GM12878 (cell line): ENCODE results near the gene AP5Z1.

Experiments used
- CREB1 ChIP-seq: IDR thresholded peaks from 2 replicates; pipeline ENCODE4 v1.6.1; 2012; ENCODE audit warnings: low read depth, mild to moderate bottlenecking, inconsistent platforms
- FOXK2 ChIP-seq: fragments of 450-650 bp; IDR thresholded peaks from 2 replicates; pipeline ENCODE4 v1.6.1; 2017; ENCODE audit warnings: mild to moderate bottlenecking, moderate library complexity
- NFIC ChIP-seq: IDR thresholded peaks from 2 replicates; pipeline ENCODE4 v1.6.1; 2012; ENCODE audit warnings: low read depth, mild to moderate bottlenecking, inconsistent platforms, low read length, moderate library complexity
- TF ChIP-seq, protein P1 (sequence below): IDR thresholded peaks from 2 replicates; pipeline ENCODE4 v1.6.1; 2011; ENCODE audit warnings: borderline replicate concordance, low read depth, mild to moderate bottlenecking, moderate library complexity, low read length; ENCODE audit not compliant: insufficient read depth, poor library complexity, severe bottlenecking

DNA sequence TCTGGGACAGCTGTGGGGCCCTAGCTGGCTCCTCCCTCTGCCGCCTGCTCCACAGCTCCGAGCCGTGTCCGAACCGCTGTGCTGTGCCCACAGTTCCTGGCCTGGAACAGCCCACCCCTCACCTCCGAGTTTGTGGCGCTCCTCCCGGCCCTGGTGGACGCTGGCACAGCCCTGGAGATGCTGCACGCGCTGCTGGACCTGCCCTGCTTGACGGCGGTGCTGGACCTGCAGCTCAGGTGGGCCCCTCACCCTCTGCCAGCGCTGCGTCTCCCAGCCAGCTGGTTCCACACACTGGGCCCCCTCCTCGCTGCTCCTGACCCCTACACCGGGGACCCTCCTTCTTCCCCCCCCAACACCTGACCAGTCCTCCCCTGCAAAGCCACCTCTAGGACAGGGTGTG lies 12.1 kb downstream of the AP5Z1 start:
- TF ChIP-seq, protein P1, sequence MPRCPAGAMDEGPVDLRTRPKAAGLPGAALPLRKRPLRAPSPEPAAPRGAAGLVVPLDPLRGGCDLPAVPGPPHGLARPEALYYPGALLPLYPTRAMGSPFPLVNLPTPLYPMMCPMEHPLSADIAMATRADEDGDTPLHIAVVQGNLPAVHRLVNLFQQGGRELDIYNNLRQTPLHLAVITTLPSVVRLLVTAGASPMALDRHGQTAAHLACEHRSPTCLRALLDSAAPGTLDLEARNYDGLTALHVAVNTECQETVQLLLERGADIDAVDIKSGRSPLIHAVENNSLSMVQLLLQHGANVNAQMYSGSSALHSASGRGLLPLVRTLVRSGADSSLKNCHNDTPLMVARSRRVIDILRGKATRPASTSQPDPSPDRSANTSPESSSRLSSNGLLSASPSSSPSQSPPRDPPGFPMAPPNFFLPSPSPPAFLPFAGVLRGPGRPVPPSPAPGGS = no peak
- TF ChIP-seq FOXK2 (no peak), NFIC (no peak), CREB1 (no peak)
